Ishikawa (cell line): Measurements from ENCODE around the gene TAGLN.

Source experiments
- CREB1 ChIP-seq: IDR thresholded peaks from 2 replicates; pipeline ENCODE4 v1.6.1; 2012; ENCODE audit warnings: low read depth
- EGR1 ChIP-seq: IDR thresholded peaks from 2 replicates; pipeline ENCODE4 v1.6.1; 2012
- EP300 ChIP-seq: IDR thresholded peaks from 2 replicates; pipeline ENCODE4 v1.6.1; 2012; ENCODE audit warnings: borderline replicate concordance
- FOXM1 ChIP-seq: IDR thresholded peaks from 2 replicates; pipeline ENCODE4 v1.6.1; 2012; ENCODE audit warnings: low read depth, borderline replicate concordance
- MAX ChIP-seq: IDR thresholded peaks from 2 replicates; pipeline ENCODE4 v1.6.1; 2012
- NFIC ChIP-seq: IDR thresholded peaks from 2 replicates; pipeline ENCODE4 v1.6.1; 2012
- TAF1 ChIP-seq: IDR thresholded peaks from 2 replicates; pipeline ENCODE4 v1.6.1; 2012; ENCODE audit warnings: low read depth, mild to moderate bottlenecking
- TCF12 ChIP-seq: IDR thresholded peaks from 2 replicates; pipeline ENCODE4 v1.6.1; 2012; ENCODE audit warnings: low read depth
- TEAD4 ChIP-seq: IDR thresholded peaks from 2 replicates; pipeline ENCODE4 v1.6.1; 2012
- USF1 ChIP-seq: IDR thresholded peaks from 2 replicates; pipeline ENCODE4 v1.6.1; 2012
- YY1 ChIP-seq: IDR thresholded peaks from 2 replicates; pipeline ENCODE4 v1.6.1; 2012; ENCODE audit warnings: low read depth
- ZBTB7A ChIP-seq: IDR thresholded peaks from 2 replicates; pipeline ENCODE4 v1.6.1; 2012; ENCODE audit warnings: low read depth
- TF ChIP-seq, protein P1 (sequence below): IDR thresholded peaks from 2 replicates; pipeline ENCODE4 v1.6.1; 2012; ENCODE audit warnings: low read depth, mild to moderate bottlenecking

GRCh38 chr11:117192401-117192875, 6.7 kb upstream of the TAGLN start:
- no peak for TF ChIP-seq EGR1
- TF ChIP-seq TAF1, result no peak
- no peak for TF ChIP-seq TEAD4
- no peak for TF ChIP-seq EP300
- no peak for TF ChIP-seq TCF12
- no peak for TF ChIP-seq CREB1
- no peak for TF ChIP-seq FOXM1
- TF ChIP-seq, protein P1, sequence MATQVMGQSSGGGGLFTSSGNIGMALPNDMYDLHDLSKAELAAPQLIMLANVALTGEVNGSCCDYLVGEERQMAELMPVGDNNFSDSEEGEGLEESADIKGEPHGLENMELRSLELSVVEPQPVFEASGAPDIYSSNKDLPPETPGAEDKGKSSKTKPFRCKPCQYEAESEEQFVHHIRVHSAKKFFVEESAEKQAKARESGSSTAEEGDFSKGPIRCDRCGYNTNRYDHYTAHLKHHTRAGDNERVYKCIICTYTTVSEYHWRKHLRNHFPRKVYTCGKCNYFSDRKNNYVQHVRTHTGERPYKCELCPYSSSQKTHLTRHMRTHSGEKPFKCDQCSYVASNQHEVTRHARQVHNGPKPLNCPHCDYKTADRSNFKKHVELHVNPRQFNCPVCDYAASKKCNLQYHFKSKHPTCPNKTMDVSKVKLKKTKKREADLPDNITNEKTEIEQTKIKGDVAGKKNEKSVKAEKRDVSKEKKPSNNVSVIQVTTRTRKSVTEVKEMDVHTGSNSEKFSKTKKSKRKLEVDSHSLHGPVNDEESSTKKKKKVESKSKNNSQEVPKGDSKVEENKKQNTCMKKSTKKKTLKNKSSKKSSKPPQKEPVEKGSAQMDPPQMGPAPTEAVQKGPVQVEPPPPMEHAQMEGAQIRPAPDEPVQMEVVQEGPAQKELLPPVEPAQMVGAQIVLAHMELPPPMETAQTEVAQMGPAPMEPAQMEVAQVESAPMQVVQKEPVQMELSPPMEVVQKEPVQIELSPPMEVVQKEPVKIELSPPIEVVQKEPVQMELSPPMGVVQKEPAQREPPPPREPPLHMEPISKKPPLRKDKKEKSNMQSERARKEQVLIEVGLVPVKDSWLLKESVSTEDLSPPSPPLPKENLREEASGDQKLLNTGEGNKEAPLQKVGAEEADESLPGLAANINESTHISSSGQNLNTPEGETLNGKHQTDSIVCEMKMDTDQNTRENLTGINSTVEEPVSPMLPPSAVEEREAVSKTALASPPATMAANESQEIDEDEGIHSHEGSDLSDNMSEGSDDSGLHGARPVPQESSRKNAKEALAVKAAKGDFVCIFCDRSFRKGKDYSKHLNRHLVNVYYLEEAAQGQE, result no peak
- TF ChIP-seq MAX, result no peak
- TF ChIP-seq NFIC, result no peak
- TF ChIP-seq ZBTB7A, result no peak
- TF ChIP-seq YY1, result no peak
- no peak for TF ChIP-seq USF1
